HK-2 (cell line): ENCODE results near the gene MGAT4B.
A peak's percentile ranks its signal among the peaks of the same experiment; 100 is the strongest.
"Not testable (repeated sequence)": the region's sequence is repeated elsewhere in the genome, so short reads cannot be mapped to it uniquely, and the experiment has no call there.

Source experiments
- DNase-seq: peaks from one replicate; pipeline ENCODE4 v3.0.0-alpha.2; 2018; ENCODE audit not compliant: unreplicated experiment

The MGAT4B gene

DNA sequence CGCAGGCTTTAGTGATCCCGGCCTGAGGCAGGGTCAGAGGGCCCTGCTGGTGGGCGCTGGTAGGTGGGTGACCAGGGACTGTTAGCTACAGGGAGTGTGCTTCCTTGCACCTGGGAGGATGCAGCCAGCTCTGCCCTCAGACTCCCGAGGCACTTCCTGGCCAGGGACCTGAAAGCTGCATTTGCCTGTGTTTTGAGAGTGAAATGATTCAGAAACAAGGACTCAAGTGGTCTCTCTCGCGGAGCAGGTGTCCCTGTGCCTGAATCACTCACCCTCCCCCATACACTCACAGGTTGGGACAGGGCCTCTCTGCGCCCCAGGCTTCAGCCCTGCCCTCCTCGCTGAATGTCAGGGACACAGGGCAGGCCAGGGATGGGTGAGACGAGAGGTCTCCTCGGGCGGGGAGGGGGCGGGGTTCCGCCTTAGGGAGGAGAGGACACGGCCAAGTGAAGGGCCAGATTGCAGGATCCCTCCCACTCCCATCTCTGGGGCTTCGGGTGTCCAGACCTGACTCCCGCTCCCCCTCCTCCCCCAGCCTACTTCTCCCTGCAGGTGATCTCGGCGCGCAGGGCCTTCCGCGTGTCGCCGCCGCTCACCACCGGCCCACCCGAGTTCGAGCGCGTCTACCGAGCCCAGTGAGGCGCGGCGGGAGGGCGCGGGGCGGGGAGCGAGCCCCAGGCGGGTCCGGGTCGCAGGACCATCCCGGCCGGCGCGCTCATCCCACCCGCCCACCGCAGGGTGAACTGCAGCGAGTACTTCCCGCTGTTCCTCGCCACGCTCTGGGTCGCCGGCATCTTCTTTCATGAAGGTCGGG, 11.4 kb downstream of the MGAT4B start:
- peak; percentile 35 for DNase-seq

DNA sequence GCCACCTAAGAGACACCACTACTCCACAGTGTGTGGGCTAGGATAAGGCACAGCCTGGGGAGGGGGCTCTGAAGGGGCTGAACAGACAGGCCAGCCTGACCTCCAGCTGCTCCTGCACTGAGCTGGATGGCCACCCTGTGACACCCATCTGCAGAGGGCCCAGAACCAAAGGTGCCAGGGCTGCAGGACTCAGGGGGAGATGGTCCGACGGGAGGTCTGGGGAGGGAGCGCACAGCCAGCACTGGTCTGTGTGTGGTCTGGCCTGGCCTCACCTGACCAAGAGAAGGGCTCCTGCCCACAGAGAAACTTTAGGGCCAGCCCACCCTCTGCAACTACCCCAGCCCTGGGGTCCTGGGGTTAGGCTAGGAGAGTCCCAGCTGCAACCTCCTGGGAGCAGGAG, 12.1 kb downstream of the MGAT4B start:
- no peak for DNase-seq

DNA sequence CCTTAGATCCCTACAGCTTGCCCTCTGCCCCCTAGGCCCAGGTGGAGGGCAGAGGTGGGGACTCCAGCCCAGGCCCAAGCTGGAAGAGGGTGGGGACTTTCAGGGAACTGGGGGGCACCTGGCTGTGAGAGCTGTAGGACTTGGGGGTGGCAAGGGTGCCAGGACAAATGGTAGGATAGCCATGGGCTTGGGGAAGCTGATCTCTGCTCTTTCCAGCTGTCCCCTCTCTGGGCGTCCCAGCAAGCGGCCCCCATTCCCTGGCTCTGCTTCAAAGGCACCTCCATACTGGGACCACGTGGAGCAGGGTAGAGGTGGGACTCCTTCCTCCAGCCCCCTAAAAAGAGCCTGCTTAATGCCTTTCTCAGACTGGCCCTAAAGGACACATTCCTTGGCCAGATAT, 12.5 kb downstream of the MGAT4B start:
- DNase-seq = no peak

DNA sequence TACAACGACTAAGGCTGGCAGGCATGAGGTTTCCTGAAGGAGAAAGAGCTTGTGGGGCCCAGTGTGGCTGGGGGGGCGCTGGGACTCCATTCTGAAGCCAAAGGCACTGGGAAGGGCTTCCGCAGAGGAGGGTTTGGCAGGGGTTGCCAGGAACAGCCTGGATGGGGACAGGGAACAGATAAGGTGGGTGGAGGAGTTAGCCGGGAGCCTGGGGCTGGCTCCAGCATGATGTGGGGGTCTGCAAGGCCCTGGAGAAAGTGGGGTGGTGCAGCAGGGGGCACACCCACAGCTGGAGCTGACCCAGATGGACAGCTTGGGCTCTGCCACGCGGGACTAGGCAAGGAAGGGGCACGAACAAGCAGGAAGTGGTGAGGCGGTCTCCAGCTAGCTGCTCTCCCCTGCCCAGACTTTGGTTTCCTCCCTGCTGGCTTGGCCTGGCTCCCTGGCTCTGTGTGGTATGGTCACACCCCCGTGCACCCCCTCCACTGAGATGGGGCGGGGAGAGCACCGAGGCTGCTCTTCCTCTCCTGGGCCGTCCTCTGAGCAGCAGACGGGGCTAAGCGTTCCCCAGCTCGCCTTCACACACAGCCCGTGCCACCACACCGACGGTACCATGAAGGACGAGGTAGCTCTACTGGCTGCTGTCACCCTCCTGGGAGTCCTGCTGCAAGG, 13.1 kb downstream of the MGAT4B start, which contains the start of gene LTC4S:
TSS of gene LTC4S (plus strand) at position 519 of the 672 bp plus-strand sequence. CDS start at position 614, 95 bp downstream.
- DNase-seq = no peak

DNA sequence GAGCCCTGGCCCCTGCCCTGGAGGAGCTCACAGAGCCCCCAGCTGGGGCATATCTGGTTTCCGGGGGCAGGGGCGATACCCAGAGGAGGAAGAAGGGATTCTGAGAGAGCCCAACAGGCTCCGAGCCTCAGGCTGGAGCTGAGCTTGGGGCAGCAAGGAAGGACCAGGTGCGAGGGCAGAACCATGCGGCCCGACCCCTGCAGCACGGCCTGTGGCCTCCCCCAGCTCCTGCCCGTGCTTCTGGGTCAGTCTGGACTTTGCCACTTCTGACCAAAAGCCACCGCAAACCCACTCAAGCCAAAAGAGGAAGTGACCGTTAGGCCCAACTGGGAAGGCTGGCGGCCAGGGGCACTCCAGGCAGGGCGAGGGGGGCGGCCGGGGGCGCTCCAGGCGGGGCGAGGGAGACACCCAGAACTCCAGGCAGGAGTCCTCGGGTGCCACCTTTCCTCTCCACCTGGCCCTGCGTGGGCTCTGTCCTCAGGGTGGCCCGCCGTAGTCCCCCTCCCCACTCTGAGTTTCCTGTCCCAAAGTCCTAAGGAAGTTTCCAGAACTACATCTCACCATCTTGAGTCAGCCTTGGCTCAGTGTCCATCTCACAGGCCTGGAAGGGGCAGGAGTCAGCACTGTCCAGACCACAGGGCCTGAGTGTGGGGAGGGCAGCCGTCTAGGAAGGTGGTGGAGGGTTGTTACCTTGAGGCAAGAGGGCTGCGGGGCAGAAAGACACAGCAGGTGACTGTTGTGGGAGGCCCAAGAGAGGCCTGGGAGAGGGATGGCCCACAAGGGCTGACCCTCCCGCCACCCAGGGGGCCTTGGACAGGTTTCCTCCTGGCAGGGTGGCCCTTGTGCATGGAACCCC, 13.8 kb downstream of the MGAT4B start:
- DNase-seq = no peak

DNA sequence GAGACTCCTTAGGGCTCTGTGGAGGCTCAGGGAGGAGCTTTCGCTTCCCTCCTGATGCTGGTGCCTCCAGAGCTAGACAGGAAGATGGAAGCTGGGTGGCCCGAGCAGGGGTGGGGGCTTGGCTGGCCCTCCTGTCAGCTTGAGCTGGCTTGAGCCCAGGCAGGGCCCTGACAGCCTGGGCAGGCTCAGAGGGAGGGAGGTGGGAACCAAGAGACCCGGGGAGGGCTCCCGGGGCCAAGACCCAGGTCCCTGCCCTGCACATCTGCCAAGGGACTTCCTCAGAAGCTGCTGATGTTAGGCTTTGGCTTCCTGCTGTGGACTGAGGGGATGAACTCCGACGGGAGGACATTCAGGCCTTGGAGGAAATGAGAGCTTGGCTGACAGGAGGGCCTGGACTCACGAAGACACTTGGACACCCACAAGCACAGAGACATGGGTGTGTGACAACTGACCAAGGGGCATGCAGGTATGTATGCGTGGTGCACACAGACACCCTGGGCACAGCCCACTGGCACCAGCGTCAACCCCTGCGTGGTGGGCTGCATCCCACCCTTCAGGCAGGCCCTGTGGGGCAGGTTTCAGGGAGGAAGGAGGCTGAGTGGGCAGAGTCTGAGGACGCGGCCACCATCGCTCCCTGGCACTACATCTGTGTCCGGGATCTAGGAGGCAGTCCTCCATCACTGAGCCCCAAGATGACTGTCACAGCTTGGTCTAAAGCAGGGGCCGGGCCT, 14.6 kb downstream of the MGAT4B start:
- DNase-seq = no peak

DNA sequence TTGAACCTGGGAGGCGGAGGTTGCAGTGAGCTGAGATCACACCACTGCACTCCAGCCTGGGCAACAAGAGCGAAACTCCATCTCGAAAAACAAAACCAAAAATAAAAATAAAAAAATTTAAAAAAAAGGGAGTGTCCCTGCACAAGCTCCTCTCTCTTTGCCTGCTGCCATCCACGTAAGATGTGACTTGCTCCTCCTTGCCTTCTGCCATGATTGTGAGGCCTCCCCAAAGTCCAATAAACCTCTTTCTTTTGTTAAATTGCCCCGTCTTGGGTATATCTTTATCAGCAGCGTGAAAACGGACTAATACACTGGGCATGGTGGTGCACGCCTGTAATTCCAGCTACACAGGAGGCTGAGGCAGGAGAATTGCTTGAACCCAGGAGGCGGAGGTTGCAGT, 17.4 kb downstream of the MGAT4B start:
- DNase-seq = not testable (repeated sequence)

DNA sequence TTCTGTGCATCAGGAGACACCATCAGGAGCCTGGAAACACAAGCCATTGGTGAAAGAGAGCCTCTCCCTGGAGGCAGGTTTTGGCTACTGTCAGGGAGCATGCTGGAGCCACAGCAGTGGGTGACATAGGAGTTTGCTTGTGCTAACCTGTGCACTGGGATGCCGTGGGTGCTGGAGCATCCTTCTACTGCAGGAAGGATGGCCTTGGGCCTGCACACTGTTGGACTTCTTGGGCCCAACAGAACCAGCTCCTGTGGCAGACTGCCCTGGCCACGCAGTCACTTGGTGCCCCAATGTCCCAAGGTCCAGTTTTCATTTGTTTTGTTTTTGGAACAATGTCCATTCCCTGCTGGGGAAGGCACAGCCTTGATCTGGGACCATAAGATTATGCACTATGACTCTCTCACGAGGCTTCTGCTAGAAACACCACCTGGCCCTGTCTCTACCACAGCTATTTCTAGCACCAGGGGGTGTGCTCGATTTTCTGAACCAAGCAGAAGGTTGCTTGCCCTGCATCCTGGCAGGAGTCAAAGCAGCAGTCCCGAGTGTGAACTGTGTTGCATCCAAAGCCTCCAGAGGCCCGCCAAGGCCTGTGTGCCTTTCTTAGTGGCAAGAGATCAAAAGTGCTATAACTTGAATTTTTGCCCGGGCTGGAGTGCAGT, 18.3 kb downstream of the MGAT4B start:
- DNase-seq = no peak

DNA sequence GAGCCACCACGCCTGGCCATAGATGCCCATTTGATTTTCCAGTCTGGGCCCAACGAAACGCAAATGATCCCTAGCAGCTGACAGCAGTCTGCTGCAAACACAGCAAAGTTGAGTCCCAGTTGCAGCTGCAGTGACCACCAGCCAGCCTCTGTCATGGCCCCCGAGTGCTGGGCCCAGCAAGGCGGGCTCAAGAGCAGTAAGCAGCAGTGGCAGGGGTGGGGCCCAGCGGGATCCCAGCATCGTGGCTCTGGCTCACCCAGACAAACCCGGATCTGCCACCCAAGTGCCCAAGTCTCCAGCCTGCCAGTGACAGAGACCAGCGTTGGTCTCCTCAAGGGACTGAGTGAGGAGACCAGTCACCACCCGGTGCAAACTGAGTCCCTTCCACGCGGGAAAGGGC, 19.8 kb downstream of the MGAT4B start:
- no peak for DNase-seq

DNA sequence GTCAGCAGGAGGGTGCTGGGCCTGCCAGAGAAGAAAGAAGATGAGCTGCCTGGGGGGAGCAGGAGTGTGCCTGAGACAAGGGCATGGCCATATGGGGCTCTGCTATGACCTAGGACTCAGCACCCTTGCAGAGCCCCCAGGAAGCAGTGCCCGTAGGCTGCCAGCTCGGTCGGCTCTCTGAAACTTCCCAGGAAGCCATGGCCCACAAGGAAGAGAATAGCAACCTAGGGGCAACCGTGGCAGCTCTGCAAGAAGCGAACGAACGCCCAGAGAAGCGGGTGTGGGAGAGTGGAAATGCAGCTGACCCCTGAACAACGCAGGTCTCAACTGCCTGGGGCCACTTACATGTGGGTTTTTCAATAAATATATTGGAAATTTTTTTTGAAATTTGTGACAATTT, 23.5 kb downstream of the MGAT4B start:
- DNase-seq = no peak

DNA sequence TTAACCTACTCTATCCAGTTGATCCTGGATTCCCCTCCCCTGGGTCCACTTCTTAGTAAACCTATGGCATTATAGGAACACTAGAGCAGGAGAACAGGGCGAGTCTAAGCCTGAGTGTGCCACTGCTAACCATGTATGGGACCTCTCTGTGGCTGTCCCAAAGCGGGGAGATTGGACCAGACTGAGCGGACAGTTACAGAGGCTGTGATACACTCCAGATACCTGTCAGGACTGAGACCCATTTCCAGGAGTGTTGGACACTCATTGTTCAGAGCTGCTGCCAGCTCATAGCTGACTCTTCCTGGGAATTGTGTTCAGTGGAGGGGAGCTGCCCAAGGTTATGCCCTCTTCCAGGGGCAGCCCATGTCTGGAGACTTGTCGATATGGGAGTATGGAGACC, 24.8 kb downstream of the MGAT4B start:
- DNase-seq = no peak

DNA sequence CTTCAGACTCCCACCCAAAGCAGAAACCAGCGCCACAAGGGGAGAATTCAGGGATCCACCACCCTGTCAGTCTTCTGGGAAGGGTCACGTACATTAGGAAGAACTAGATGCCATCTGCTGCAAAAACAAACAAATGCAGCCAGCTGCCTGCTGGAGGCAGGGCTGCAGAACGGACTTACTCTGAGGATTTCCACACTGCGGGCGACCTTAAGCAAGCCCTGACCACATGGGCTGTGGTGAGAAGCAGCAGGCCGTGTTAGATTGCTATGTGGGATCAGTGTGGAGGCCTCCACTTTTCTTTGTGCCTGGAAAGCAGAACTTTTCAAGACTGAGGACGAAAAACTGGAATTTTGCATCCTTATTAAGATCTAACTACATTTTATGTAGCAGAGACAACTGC, 26.3 kb downstream of the MGAT4B start:
- DNase-seq = no peak

DNA sequence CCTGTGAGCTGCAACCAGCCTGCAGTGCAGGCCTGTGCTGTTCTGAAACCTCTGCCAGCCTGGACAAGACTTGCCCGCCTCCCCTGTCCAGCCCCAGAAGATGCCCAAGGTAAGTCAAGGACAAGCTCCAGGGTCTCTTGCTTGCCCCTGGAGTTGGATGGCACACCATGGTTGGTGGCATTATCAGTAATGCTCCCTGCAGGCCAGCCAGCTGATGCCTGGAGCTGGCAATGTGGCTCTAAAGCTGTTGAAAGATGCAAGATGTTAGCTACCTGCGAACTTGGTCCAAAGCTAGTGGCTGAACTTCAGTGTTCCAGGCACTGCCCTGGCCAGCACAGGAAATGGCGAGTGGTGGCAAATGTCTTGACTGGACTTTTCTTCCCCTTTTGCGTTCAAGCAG, 26.8 kb downstream of the MGAT4B start:
- DNase-seq = no peak

DNA sequence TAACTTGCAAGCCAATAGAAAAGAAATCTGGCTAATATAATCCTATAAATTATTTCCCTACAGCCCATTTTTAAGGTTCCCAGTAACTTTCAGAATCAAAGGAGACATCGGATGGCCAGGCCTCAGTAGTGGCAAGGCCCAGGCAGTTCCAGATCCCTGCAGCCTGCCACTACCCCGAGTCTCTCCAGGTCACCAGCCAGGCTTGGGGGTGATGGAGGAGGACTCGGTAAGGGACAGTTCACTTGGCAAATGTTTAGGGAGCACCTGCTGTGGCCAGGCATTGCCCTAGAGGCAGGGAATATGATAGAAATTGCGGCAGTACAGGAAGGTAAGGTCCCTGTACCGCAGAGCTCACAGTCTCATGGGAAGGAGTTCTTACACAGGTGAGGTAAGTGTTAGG, 28.1 kb downstream of the MGAT4B start:
- no peak for DNase-seq

DNA sequence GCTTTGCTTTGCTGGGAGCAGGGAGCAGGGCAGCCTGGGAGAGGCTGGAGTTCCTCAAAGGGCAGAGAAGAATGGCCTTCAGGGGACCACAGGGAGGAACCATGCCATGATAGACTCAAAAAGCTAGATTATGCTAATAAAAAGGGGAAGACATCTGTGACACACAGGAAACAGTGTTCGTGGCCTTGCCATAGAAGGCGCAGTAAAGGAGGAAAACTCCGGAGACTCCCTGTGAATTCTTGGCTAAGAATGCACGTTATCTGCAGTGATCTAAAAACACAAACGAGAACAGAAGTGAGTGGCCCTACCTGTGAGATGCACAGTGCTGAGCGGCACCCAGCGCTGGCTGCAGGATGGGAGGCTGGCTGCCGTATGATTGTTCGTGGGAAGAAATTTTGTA, 28.8 kb downstream of the MGAT4B start:
- DNase-seq = no peak

DNA sequence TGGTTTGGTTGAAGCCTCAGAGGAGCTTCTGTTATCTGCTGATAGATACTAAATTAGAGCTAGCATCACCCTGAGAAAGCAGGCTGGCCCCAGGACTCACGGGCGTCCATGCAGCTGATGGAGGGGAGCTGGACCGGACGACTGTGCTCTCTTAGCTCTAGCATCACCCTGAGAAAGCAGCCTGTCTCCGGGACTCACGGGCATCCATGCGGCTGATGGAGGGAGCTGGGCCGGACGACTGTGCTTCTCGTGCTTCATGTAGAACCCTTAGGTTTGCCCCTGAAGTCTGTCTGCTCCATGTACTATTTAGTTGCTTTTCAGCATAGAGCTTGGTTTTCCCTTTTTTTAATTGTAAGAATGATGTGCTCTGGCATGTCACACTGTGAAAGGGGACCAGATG, 29.2 kb downstream of the MGAT4B start:
- no peak for DNase-seq

DNA sequence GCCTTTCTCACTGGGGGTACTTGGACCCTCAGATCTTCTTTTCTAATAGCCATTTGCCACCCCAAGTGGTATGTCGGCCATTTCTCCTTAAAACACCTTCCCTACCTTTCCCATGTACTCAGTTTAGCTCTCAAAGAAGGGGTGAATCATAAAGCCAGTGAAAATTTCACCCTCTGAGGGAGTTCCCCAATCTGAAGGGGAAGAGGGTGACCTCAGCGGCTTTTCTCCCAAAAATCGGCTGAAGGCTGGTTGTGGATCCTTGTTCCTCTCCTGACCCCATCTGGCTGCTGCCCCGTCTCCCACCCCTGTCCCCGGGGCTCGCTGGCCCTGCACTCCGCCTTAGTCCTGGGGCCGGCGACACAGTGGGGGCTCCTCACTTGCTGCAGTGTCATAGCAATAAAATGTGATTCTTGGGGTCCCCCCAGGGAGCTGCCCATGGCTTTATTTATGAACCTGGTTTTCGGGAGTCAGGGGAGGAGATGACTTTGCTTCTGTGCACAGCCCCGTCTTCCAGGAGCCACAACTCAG, 30.2 kb downstream of the MGAT4B start:
- no peak for DNase-seq

DNA sequence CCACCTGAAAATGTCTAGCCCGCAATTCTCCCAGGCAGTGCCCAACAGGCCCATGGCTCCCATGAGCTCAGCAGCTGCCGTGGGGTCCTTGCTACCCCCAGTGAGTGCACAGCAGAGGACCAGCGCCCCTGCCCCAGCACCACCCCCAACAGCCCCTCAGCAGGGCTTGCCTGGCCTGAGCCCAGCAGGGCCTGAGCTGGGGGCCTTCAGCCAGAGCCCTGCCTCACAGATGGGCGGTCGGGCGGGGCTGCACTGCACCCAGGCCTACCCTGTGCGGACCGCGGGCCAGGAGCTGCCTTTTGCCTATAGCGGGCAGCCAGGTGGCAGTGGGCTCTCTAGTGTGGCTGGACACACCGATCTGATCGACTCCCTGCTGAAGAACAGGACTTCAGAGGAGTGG, 32.2 kb downstream of the MGAT4B start:
- no peak for DNase-seq

DNA sequence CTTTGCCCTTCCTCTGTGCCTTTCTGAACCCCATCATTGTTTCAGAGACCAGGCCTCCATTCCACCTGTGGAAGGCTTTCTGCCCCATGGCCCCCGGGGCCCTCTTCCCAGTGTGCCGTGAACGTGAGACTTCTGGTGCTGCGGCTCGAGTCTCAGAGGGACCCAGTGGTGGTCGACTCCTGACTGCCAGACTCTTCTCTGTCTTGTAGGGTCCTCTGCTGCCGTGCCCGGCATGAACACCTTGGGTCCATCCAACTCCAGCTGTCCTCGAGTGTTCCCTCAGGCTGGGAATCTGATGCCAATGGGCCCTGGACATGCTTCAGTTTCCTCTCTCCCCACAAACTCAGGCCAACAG, 33.0 kb downstream of the MGAT4B start:
- DNase-seq = no peak

DNA sequence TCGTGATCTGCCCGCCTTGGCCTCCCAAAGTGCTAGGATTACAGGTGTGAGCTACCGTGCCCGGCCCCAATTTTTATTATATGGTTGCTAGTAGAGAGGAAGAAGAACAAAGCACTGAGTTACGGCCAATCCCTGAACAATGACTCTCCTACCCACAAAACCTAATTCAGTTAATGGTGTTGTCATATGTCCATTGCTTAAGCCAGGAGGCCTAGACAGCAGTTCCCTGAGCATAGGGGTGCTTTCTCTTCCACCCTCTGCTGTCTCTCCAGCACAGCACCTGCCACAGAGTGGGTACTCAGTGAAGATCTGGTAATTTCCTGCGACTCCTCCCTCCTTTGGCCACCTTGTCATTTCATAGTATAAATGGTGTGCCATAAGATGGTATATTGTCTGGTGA, 34.3 kb downstream of the MGAT4B start:
- DNase-seq = no peak

DNA sequence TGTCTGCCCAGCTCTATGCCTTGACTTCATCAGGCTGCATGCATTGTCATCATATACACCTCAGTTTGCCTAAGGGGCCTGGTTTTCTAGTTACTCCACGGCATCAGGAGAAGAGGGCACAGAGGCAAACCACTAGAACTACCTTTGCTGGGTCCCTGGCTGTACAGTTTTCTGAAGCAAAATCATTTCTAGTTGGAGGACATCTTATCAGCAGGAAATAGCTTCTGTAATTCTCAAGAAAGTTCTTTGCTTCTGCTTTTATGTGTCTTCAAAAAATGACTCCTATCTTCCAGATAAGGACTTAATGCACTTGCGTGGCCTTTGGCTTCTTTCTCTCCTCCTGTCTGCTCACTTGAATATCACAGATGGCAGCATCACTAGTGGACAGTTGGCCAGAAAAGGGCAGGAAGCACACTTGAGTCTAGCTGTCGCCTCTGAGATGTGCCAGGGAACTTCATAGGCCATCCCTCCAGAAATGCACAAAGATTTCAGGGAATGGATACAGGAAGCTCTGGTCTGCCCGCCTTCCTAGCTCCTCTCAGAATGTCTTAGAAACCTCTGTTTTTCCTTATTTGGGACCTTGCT, 35.3 kb downstream of the MGAT4B start:
- DNase-seq = no peak
